SKM-1 treated with dmso at 0.1 percent for 144 hours (cell line): ENCODE data around the gene CFAP251.

Source experiments
- DNase-seq: peaks from one replicate; lab custom pipeline; 2025; ENCODE audit not compliant: unreplicated experiment; lab: John Stamatoyannopoulos, UW

The CFAP251 gene

GRCh38 chr12:122051231-122051876, 133.0 kb downstream of the CFAP251 start:
- no peak for DNase-seq

GRCh38 chr12:122052285-122052684, 133.9 kb downstream of the CFAP251 start:
- no peak for DNase-seq
